T-helper 2 cell (primary cell): ENCODE measurements around the gene SV2C.

Experiments
- DNase-seq, 5 experiments: peaks; one replicate each; pipeline versions ENCODE4 v3.0.0 to v3.0.0-alpha.2; 2012 to 2022

Gene SV2C

DNA sequence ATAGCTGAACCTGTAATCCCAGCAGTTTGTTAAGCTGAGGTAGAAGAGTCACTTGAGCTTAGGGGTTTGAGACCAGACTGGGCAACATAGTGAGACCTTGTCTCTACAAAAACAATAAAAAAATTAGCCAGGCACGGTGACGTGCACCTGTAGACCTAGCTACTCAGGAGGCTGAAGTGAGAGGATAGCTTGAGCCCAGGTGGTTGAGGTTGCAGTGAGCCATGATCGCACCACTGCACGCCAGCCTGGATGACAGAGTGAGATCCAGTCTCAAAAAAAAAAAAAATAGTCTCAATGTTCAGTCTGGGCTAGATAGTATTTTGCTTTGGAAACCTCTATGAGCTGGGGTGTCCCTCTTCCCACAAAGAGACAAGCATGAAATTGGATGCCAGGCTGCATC is 268.0 kb downstream of the SV2C start:
- no peak for DNase-seq

DNA sequence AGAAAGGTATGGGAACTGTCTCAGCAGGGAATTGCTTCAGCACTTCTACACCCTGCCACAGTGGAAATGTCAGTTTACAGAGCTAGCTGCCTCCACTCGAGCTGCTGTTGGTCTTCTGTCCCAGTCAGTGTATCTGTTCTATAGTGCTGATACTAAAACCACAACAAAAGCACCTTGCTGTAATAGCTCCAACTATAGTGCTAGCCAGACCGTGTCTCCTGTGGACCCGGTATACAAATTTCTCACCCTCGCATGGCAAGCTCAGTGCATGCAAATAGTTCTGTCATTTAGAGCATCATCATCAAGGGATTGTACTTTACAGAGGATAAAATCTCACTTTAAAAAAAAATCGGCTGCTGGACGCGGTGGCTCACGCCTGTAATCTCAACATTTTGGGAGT is 268.4 kb downstream of the SV2C start:
- DNase-seq, result no peak

DNA sequence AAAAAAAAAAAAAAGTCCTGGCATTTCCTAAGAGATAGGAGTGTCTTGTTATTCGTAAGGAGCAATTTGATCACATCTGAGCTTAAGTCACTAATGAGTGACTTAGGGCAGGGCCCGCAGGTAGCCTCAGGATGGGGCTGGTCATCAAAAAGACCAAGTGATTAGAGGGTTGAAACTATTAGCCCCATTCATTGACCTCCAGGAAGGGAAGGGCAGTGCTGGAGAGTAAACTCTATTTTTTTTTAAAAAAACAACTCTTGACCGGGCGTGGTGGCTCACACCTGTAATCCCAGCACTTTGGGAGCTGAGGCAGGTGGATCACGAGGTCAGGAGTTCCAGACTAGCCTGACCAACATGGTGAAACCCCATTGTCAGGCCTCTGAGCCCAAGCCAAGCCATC is 273.7 kb downstream of the SV2C start:
- DNase-seq, result no peak

DNA sequence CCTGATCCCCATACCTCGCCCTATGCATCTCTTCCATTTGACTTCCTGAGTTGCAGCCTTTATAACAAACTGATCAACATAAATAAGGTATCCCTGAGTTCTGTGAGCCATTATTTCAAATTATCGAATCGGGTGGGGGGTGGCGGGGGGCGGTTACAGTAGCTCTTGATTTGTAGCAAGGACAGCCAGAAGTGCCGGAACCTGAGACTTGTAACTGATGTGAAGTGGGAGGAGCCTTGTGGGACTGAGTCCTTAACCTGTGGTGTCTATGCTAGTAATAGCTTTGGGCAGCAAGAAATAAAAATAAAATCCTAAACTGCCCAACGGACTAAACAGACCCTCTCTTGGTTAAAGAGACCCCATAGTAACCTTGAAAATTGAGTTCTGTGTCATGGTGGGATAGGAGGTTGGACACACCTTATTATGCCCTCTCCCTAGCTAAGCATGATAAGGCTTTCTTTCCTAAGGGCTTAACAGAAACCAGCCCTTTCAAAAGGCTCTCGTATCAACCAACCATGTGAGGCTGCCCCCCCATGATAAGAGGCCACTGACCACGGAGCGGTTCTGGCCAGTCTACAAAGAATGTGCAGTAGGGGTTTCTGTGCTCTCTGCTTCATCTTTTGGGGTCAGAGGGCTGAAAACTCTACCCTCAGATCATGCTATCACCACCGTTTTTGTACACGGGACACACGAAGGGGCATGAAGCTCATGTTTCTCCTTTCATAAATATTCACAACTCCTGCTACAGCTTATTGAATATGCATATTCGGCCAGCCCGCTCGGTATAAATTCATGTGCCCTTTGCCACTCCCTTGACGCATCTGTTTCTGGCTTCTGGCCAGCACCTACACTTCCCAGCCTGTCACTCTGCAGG is 280.4 kb downstream of the SV2C start:
- DNase-seq, result no peak

DNA sequence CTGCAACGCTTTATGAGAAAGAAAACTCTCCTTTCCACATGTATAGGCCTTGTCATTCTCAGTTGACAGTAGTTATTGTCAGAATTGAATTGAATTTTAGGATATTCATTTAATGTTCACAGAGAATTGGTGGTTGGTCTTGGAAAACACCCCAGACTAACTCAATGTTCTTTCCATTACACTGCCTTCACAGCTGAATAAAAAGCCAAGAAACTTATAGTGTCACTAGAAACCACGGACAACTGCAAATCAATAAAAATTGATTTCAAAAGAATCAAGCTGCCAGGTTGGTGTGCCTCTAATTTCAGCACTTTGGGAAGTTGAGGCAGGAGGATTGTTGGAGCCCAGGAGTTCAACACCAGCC is 281.0 kb downstream of the SV2C start:
- DNase-seq, result no peak

DNA sequence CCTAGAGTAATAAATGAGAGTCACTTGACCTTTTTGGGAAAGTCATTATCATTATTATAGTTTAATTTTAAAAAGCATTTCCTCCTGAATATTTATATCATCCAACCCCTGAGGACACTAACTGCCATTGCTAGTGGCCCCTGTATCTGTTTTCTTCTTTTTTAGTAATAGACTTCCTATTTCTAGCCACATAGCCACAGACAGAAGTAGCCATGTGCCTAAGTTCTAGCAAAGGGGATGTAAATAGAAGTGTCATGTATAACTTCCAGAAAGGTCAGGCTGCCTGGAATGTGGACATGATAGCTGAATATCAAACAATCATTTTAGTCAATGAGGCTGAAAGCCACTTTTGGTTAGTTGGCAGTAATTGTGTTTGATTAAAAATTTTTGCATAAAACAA is 282.4 kb downstream of the SV2C start:
- DNase-seq, result no peak

DNA sequence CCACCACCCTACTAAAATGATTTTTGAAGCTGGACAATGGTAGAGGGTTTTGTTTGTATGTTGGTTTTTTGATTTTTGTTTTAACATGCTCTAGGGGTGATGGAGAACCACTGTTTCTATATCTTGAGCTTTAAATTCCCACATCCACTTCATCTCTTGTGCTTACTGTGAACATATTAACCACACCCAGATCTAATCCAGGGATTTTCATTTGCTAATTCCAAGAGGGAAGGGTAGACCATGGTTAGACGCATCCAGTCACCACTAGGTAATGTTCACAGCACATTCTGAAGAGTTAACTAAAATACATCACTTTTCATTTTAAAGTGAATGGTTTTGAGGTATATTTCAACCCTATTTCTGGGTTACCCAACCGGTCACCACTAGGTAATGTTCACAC is 283.4 kb downstream of the SV2C start:
- no peak for DNase-seq

DNA sequence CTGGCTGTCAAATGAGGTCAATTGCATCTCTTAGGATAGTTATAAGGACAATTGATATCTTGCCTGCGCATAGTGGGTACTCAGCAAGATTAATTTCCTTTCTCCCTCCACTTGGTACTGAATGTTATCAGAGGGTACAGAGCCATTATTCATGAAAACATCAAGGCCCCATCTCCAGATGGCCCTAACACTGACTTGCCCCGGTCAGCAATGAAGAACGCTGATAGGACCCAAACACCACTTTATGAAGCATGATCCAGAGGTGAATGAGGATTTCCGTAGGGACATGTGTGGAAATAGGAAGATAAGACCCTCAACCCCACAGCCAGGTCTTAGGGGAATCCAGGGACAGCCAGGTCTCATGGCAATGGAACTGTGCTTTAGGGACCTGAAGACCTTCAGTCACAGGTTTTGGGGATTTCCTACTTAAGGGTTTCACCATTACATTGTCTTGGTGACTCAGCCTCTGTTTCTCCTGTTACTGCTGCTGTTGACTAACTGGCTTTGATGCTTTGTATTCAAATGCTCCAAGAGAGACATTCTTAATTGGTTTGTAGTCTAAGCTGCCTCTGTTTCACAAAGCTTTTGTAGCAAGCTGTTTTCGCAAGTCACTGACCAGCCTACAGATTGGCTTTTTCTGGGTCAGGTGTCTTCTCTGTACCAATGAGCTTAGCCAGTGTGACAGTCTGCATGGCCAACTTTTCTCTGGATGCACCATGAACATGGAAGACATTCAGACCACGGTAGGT is 284.6 kb downstream of the SV2C start:
- DNase-seq, result peak in 2 of 5 experiments; percentile 4 to 23

DNA sequence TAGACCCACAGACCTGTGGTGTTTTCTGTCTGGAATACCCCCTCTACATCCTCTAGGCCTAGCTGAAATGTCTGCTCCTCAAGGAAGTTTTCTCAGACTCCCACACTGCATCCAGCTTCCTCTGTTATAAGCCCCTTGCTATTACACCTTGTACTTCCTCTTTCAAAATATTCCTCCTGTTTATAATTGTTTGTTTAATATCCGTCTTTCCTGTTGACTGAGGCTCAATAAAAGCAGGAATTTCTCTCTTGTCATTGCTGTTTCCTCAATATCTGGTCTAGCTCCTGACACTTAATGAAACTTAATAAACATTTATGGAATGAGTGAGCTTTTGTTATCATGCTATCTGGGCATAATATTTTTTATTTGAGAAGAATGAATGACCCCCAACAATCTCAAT is 285.8 kb downstream of the SV2C start:
- DNase-seq, result no peak

DNA sequence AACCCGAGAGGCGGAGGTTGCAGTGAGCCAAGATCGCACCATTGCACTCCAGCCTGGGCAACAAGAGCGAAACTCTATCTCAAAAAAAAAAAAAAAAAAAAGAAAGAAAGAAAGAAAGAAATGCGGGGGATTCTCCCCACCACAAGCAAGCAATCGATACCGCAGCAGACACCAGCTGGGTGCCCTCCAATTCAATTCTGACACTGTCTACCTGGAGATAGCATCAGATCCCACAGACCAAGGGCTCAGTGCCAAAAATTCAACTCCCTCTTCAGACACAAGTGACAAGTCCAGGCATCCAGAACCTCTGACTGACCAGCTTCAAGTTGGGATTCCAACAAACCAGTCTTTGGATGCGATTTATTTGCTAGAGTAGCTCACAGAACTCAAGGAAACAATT is 286.5 kb downstream of the SV2C start:
- DNase-seq, result peak in 1 of 5 experiments; percentile 33

DNA sequence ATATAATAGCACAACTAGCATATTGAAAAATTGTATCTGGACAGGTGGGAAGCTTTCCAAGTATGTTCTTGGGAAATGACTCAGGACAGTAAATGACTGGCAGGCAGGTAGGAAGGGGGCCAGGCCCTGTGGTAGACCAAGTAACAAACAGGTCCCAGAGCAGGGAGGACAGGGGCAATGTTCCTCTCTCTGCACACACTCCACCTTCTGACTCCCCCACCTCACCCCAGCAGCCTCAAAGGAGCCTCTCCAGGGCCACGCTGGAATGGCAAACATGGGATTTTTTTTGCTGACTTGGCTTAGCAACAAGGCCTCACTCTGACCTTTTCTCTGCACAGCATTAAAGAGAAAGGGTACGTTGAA is 288.8 kb downstream of the SV2C start:
- DNase-seq, result no peak

DNA sequence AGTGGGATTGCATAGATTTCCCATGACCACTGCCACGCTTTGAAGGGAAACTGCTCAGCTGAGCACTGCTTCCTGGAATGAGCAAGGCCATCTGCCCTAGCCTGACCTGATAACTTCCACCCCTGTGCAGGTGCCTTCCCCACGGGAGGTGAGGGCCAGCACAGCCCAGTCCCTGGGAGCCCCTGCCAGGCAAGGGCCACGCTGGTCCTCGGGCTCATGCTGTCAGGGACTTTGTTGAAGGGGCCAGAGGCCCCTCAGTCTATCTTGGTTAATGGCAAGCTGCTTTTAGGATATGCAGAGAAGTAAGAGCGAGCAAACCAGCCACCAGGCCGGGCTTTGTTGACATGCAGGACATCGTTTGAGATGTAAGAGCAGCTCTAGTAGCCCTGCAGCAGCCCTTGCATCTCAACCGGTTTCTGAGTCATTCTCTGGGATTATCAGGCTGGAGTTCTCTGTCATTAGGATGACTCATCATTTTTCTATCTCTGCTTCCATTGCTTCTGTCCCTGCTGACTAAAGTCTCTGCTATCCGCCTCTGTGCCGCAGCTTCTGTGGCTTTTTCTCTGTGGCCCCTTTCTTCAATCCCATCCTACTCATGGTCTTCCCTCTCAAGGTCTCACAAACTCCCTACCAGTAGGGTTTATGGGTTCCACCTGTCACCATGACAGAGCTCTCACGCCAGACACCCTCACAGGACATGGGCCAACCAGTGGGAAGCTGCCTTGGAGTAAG is 289.3 kb downstream of the SV2C start:
- no peak for DNase-seq

DNA sequence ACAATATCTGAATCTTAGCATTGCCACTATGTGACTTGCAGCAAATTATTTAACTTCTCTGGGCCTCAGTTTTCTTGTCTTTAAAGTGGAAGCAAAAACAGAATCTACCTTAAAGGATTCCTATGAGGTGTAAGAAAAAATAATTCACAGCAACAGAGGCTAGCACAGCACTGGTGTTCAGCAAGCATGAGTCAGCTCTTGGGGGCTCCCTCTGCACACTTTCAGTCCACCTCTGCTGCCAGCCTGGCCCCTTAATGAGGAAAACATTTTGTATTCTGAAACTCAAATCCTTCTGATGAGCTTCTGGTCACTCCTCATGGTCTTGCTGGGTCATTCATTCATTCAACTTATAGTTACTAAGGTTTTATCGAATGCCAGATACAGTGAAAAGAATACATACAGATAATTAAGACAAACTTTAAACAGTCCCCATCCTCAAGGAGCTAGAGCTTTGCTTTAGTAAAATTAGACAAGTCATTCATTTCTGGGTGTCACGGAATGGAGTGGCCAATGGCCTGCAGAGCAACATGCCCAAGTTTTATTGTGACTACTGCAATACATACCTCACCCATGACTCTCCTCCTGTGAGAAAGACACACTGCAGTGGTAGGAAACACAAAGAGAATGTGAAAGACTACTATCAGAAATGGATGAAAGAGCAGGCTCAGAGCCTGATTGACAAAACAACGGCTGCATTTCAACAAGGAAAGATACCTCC is 293.1 kb downstream of the SV2C start:
- no peak for DNase-seq

DNA sequence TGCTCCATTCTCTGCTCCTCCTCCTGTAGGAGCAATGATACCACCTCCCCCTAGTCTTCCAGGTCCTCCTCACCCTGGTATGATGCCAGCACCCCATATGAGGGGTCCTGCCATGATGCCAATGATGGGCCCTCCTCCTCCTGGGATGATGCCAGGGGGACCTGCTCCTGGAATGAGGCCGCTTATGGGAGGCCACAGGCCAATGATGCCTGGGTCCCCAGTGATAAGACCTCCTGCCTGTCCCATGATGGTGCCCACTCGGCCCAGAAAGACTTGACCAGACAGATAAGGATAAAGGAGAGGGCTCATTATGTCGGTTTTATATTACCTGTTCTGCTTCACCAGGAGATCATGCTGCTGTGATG is 293.7 kb downstream of the SV2C start:
- no peak for DNase-seq

DNA sequence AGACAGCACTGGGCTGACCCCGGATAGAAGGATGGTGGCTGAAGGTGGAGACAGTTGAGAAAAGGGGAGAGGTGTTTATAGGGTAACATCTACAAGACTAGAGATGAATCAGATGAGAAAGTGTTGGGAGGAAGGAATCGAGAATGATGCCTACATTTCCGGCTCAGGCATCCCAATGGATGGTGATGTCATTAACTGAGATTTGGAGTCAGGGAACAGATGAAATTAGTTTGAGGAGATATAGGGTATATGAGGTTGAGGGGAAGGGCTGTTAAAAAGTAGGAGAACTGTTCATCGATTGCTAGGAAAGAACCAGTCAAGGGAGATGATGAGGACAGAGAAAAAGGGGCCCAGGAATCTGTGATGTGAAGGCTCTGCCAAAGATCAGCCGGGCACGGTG is 295.2 kb downstream of the SV2C start:
- DNase-seq, result no peak

DNA sequence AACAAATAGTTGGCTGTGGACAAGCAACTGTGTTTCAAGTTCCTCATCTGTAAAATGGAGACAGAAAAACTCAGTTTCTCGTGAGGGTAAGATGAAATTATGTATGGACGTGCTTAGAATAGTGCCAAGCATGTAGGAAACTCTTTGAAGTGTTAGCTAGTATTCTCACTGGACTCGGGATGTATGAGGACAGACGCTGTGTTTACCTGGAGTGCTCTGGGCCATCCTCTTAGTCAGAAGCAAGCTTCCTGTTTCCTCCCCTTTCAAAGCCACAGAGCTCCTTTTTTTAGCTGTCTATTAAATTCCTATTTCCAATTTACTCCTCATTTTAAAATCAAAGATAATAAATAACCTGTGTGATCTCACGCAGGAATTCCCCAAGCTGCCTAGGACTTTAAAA is 296.1 kb downstream of the SV2C start:
- DNase-seq, result no peak

DNA sequence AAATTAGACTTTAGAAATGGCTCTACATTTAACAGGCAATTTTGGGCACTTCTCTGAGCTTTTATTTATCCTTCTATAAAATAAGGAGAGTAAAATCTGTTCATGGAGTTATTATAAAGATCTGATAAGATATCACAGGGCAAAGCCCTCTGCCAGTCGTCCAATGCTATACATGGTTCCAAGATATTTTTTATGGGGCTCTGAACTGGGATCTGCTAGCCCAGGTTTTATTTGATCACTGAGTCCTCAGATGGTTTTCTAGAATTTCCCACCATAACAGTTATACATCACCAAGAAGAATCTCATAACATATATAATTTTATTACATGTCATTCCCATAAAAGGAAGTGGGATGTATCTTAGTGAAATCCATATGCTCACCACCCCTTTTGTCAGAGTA is 296.7 kb downstream of the SV2C start:
- no peak for DNase-seq

DNA sequence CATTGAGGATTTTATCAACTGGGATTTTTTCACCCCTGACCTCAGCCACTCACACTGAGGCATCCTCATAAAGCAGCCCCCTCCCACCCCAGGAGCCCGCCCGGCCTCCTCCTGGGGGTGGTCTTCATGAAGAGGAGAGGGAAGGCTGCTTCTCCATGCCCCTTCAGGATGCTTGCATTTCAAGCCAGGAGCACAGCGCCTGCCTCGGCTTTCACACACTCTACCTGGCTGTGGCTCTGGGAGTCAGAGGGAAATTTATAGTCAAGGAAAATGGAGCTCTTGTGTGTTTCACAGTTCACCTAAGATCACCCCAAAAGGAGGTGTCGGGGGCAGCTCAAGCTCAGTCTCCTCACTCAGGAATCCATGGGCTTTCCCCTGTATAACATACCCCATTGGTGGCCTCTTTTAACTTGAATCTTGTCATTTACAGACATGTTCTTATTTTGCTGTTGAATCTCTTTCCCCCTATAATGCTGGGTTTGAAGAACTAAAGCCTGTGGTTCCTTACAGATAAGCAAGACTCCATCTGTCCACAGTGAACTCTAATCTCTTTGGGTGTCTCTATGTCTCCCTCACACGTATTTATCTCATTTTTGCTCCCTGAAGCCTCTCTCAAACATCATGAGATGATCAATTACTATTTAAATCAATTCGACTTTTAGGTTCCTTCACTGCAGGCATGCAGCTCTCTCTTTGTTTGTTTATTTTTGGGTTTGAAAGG is 297.3 kb downstream of the SV2C start:
- DNase-seq, result no peak

DNA sequence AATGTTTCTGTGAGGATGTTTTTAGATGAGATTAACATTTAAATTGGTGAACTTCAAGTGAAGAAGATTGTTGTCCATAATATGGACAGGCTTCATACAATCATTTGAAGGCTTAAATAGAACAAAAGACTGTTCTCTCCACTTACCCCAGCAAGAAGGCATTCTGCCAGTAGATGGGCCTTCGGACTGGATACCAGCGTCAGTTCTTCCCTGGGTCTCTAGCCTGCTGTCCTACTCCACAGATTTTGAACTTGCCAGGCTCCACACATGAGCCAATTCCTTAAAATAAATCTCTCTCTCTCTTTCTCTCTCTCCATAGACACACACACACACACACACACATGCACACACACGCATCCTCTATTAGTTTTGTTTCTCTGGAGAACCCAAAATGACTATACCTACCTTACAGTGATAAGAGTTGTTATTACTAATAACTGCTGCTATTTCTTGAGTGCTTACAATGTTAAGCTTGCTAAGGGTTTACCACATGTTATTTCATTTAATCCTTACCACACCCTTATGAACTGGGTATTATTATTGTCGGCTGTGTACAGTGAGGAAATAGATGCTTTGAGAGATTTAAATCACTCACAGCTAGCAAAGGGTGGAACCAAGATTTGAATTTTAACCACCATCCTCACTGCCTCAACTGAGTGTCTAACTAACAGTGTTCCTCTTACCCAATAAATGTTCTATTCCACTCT is 300.1 kb downstream of the SV2C start:
- peak in 1 of 5 experiments; percentile 72 for DNase-seq

DNA sequence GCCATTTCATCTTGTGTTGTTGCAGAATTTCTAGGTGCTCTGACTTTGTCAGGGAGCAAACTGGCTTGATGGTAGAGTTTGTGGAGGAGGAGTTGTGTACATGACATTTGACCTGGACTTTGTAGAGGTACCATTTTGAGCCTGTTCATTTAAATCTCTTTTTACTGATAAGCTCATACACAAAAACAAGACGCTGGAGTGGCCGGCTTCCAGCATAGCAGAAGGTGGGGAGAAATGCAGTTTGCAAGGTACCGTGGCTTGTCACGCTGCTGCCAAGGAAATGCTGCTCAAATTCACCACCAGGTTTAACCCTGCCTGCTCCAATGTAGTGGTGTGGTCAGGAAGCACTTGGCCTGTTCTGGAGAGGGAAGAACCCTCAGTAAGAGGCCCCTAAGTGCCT is 301.0 kb downstream of the SV2C start:
- peak in 1 of 5 experiments; percentile 33 for DNase-seq

DNA sequence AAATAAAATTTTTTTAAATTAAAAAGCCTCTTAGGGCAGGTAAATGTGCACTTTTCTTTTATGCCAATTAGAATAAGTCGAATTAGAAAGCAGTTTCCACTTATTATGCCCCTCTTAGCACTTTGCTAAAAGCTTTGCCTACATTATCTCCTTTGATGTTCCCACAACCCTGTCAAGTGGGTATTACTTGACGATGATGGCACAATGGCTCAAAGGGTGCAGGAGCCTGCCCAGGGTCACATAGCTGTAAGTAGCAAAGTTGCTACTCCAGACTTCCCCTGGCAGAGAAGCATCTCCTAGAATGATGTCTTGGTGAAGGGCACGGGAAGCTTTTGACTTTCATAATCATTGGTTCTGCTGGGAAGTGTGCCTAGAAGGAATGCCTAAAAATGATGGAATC is 301.5 kb downstream of the SV2C start:
- peak in 1 of 5 experiments; percentile 25 for DNase-seq

DNA sequence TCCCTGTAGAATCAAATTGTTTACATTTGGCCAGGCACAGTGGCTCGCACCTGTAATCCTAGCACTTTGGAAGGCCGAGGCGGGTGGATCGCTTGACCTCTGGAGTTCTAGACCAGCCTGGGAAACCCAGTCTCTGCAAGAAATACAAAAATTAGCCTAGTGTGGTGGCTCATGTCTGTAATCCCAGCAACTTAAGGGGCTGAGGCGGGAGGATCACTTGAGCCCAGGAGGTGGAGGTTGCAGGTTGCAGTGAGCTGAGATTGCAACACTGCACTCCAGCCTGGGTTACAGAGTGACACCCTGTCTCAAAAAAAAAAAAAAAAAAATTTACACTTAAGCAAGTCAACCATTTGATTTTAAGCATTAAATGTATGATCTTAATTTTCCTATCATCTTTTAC is 302.4 kb downstream of the SV2C start:
- DNase-seq, result no peak
